ENCODE data around the gene NEUROG1. TPM values are rescaled to one million over a fixed set of nuclear protein-coding genes. Genes with fewer than 3 reads are reported as not detected.

Gene NEUROG1
- total and polyA plus RNA-seq, 5 donors from 2014 or later: not detected

DNA sequence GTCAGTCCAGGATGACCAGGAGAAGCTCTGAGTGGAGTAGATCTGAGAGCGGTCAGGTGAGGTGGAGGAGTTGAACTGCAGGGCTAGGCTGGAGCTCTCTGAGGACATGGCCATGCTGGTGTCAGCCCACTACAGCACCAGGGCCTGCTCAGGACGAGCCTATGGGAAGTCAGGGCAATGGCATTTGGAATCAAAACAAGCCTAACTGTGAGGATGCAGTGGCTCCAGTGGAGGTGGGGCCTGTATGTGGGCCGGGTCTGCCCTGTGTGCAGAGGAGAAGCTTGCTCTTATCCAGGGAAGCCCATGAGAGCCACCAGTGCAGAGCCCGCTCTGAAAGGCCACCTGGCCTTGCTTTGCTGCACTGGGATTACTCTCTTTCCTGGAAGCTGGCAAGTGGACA, 31.9 kb upstream of the NEUROG1 start:
- H3K36me3 Mint-ChIP-seq: no peaks in the 10 kb centered on the region
- H3K36me3 ChIP-seq (ENCODE audit: control insufficient read depth, insufficient read depth, low read length): no peaks in the 10 kb centered on the region
- H3K27ac Mint-ChIP-seq: no peak overlapping the region
- ATAC-seq (ENCODE audit: low read depth in 2 of 2): no peak
- peaks cover 3% of the 10 kb centered on the region for H3K4me1 ChIP-seq (ENCODE audit: control insufficient read depth, insufficient read depth, low read length, poor library complexity, severe bottlenecking)
- H3K9me3 Mint-ChIP-seq: peaks cover 0 to 3% (median 0%) of the 10 kb centered on the region in 7 donors
- H3K27me3 ChIP-seq (ENCODE audit: control insufficient read depth, insufficient read depth, low read length): no peaks in the 10 kb centered on the region
- H3K27me3 Mint-ChIP-seq: peaks cover 4% of the 10 kb centered on the region
- H3K4me3 Mint-ChIP-seq: no peak overlapping the region
- no peak overlapping the region for H3K4me3 ChIP-seq (ENCODE audit: low read depth, low read length)
- H3K9me3 ChIP-seq (ENCODE audit: control insufficient read depth in 2 of 2, low read length in 2 of 2): no peaks in the 10 kb centered on the region
- peaks cover 0 to 2% (median 0%) of the 10 kb centered on the region in 4 donors for H3K4me1 Mint-ChIP-seq
- DNase-seq: no peak
- no peak overlapping the region for H3K27ac ChIP-seq (ENCODE audit: insufficient read depth, low read length, poor library complexity, severe bottlenecking)

DNA sequence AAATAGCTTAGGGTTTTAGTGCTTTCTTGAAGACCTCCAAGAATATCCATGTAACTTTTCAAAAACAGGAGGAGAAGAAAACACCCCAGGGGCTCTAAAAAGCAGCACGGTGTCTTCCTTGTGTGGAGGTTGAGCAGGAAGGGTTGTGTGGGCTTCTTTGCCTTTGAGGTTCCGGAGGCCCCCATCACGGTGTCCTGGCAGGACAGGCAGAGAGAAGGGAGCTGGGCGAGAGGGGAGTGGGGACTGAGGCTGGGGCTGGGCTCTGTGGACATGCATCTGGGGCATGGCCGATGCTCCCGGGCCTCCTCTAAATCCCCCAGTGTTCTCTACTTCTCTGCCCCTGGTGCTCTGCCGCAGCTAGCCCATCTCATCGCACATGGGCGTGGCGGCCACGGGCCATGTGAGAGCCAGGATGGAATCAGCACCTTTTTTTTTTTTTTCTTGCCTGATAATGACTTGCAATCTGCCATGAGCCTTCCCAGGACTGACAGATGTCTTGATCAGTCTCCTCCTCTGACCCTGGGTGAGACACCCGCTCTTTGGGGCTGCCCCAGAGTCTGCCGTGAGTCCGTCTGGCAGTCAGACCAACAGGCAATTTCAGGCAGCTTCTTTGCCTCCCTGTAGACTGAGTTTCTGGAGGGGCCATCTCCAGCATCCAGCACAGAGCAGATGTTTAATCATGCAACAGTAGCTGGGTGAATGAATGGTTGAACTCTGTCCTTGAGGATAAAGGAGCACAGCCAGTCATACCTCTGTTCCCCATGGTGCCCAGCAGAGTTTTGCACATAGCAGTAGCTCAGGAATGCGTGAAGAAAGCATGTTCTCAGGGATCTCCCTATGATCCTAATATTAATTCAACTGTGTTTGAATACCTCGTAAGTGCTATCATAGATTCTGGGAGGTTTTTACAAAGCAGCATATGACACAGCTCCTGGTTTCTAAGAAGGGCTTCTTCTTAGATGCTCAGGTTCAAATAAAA, 30.9 kb upstream of the NEUROG1 start:
- H3K36me3 Mint-ChIP-seq: no peaks in the 10 kb centered on the region
- peaks cover 0 to 2% (median 0%) of the 10 kb centered on the region in 4 donors for H3K4me1 Mint-ChIP-seq
- no peak overlapping the region for H3K27ac ChIP-seq (ENCODE audit: insufficient read depth, low read length, poor library complexity, severe bottlenecking)
- H3K4me3 Mint-ChIP-seq: no peak overlapping the region
- peaks cover 3% of the 10 kb centered on the region for H3K4me1 ChIP-seq (ENCODE audit: control insufficient read depth, insufficient read depth, low read length, poor library complexity, severe bottlenecking)
- peaks cover 0 to 3% (median 0%) of the 10 kb centered on the region in 7 donors for H3K9me3 Mint-ChIP-seq
- no peaks in the 10 kb centered on the region for H3K9me3 ChIP-seq (ENCODE audit: control insufficient read depth in 2 of 2, low read length in 2 of 2)
- H3K27me3 ChIP-seq (ENCODE audit: control insufficient read depth, insufficient read depth, low read length): peaks cover 2% of the 10 kb centered on the region
- no peak overlapping the region for H3K4me3 ChIP-seq (ENCODE audit: low read depth, low read length)
- H3K27ac Mint-ChIP-seq: no peak overlapping the region
- peaks cover 4% of the 10 kb centered on the region for H3K27me3 Mint-ChIP-seq
- DNase-seq: no peak
- H3K36me3 ChIP-seq (ENCODE audit: control insufficient read depth, insufficient read depth, low read length): no peaks in the 10 kb centered on the region
- no peak for ATAC-seq (ENCODE audit: low read depth in 2 of 2)

DNA sequence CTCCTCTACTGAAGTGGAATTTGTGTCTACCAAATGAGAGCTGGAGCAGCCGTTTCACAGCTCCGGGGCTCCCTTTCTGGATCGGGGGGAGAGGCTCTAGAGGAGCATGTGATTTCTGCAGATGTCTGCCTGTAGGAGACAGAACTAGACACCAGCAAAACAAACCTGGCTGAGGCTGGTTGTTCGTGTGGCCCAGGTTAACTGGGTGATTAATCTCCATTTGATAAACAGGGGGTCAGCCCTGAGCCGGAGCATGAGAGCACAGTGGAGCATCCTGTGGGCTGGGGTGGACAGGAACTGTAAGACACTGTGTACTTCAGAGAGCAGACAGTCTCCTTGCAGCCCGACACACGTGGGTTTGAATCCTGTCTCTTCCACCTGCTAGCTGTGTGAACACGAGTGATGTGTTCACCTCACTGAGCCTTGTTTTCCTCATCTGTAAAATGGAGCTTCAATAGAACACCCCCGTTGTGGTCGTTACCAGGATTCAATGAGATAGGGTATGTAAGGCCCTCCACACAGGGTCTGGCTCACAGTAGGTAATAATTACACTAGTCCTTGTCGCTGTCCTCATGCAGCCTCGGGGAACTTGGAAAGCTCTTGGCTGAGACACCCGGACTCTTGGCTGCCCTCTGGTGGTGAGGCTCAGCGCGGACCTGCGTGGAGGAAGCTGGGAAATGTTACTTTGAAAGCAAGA, 30.1 kb upstream of the NEUROG1 start:
- Histone ChIP-seq H3K36me3 (ENCODE audit: control insufficient read depth, insufficient read depth, low read length) (no peaks in the 10 kb centered on the region), H3K9me3 (ENCODE audit: control insufficient read depth in 2 of 2, low read length in 2 of 2) (no peaks in the 10 kb centered on the region), H3K27ac (ENCODE audit: insufficient read depth, low read length, poor library complexity, severe bottlenecking) (no peak overlapping the region), H3K4me1 (ENCODE audit: control insufficient read depth, insufficient read depth, low read length, poor library complexity, severe bottlenecking) (peaks cover 3% of the 10 kb centered on the region), H3K4me3 (ENCODE audit: low read depth, low read length) (no peak overlapping the region), H3K27me3 (ENCODE audit: control insufficient read depth, insufficient read depth, low read length) (peaks cover 2% of the 10 kb centered on the region)
- peak; percentile 9 to 54 (median 14) for DNase-seq
- Mint-ChIP-seq H3K27ac (no peak overlapping the region), H3K27me3 (peaks cover 5% of the 10 kb centered on the region), H3K4me1 (peaks cover 0 to 3% (median under 1%) of the 10 kb centered on the region in 4 donors), H3K36me3 (no peaks in the 10 kb centered on the region), H3K9me3 (peaks cover 0 to 3% (median 0%) of the 10 kb centered on the region in 7 donors), H3K4me3 (no peak overlapping the region)
- peak in 1 of 2 donors; percentile 43 for ATAC-seq (ENCODE audit: low read depth in 2 of 2)

- Histone ChIP-seq H3K36me3 (ENCODE audit: control insufficient read depth, insufficient read depth, low read length) (no peaks in the 10 kb centered on the region), H3K4me3 (ENCODE audit: low read depth, low read length) (no peak overlapping the region), H3K4me1 (ENCODE audit: control insufficient read depth, insufficient read depth, low read length, poor library complexity, severe bottlenecking) (peaks cover 3% of the 10 kb centered on the region), H3K27ac (ENCODE audit: insufficient read depth, low read length, poor library complexity, severe bottlenecking) (no peak overlapping the region), H3K27me3 (ENCODE audit: control insufficient read depth, insufficient read depth, low read length) (peaks cover 2% of the 10 kb centered on the region), H3K9me3 (ENCODE audit: control insufficient read depth in 2 of 2, low read length in 2 of 2) (no peaks in the 10 kb centered on the region)
- Mint-ChIP-seq H3K4me1 (peaks cover 0 to 7% (median 2%) of the 10 kb centered on the region in 4 donors), H3K27me3 (peaks cover 10% of the 10 kb centered on the region), H3K4me3 (no peak overlapping the region), H3K36me3 (no peaks in the 10 kb centered on the region), H3K27ac (no peak overlapping the region), H3K9me3 (peaks cover 0 to 3% (median 0%) of the 10 kb centered on the region in 7 donors)
- ATAC-seq (ENCODE audit: low read depth in 2 of 2) (no peak), DNase-seq (no peak)
Measured at GRCh38 chr5:135565266-135565665, 29.5 kb upstream of the NEUROG1 start.

DNA sequence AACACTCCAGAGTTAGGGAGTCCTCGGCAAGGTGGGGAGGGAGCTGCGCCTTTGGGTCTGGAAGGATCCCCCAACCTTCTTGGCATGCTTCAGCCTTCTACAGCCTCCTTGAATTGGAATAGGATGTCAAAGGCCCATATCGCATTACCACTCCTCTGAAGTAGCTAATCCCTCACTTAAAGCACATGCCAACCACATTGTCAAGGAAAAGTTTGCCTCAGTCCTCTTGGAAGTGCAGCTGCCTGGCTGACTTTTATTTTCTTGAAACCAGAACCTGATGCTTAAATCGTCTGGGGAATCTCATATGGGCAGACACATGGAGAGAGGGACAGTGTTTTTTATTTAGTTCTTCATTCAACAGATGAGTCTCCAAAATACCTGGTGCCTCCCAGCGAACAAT, 28.6 kb upstream of the NEUROG1 start:
- ATAC-seq (ENCODE audit: low read depth in 2 of 2) (no peak), DNase-seq (no peak)
- Mint-ChIP-seq H3K27me3 (peaks cover 10% of the 10 kb centered on the region), H3K4me1 (peaks cover 0 to 7% (median 2%) of the 10 kb centered on the region in 4 donors), H3K4me3 (no peak overlapping the region), H3K27ac (no peak overlapping the region), H3K9me3 (peaks cover 0 to 3% (median 0%) of the 10 kb centered on the region in 7 donors), H3K36me3 (no peaks in the 10 kb centered on the region)
- peaks cover 5% of the 10 kb centered on the region for H3K27me3 ChIP-seq (ENCODE audit: control insufficient read depth, insufficient read depth, low read length)
- no peaks in the 10 kb centered on the region for H3K36me3 ChIP-seq (ENCODE audit: control insufficient read depth, insufficient read depth, low read length)
- no peaks in the 10 kb centered on the region for H3K9me3 ChIP-seq (ENCODE audit: control insufficient read depth in 2 of 2, low read length in 2 of 2)
- H3K27ac ChIP-seq (ENCODE audit: insufficient read depth, low read length, poor library complexity, severe bottlenecking): no peak overlapping the region
- peaks cover 3% of the 10 kb centered on the region for H3K4me1 ChIP-seq (ENCODE audit: control insufficient read depth, insufficient read depth, low read length, poor library complexity, severe bottlenecking)
- H3K4me3 ChIP-seq (ENCODE audit: low read depth, low read length): no peak overlapping the region

GRCh38 chr5:135561266-135561665, 25.5 kb upstream of the NEUROG1 start:
- H3K27me3 Mint-ChIP-seq: peaks cover 7% of the 10 kb centered on the region

DNA sequence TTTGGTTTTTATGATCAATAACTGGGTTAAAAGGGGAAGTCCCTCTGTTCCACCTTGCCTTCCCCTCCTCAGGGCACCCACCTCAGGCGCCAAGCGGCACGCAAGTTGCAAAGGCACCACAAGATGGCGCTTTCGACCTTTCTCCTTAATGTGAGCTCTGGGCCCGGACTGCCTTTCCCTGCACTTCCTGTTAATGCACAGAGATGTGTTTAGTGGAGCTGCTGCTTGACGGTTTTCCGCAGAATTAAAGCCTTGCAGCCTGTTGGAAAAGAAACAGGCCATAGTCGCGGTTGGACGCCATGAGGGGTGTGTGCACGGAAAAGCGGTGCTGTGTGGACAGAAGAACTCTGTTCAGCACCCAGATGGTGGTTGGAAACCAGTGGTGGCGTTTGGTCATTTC, 25.1 kb upstream of the NEUROG1 start:
- Histone ChIP-seq H3K4me1 (ENCODE audit: control insufficient read depth, insufficient read depth, low read length, poor library complexity, severe bottlenecking) (no peaks in the 10 kb centered on the region), H3K9me3 (ENCODE audit: control insufficient read depth in 2 of 2, low read length in 2 of 2) (no peaks in the 10 kb centered on the region), H3K36me3 (ENCODE audit: control insufficient read depth, insufficient read depth, low read length) (no peaks in the 10 kb centered on the region), H3K4me3 (ENCODE audit: low read depth, low read length) (no peak overlapping the region), H3K27ac (ENCODE audit: insufficient read depth, low read length, poor library complexity, severe bottlenecking) (no peak overlapping the region), H3K27me3 (ENCODE audit: control insufficient read depth, insufficient read depth, low read length) (peaks cover 5% of the 10 kb centered on the region)
- Mint-ChIP-seq H3K4me3 (no peak overlapping the region), H3K4me1 (peaks cover 0 to 5% (median 2%) of the 10 kb centered on the region in 4 donors), H3K27me3 (peaks cover 11% of the 10 kb centered on the region), H3K36me3 (no peaks in the 10 kb centered on the region), H3K9me3 (no peaks in the 10 kb centered on the region), H3K27ac (no peak overlapping the region)
- DNase-seq (peak in 2 of 3 donors; percentile 25 to 73), ATAC-seq (ENCODE audit: low read depth in 2 of 2) (no peak)

More at GRCh38 chr5:135561266-135561665, 25.5 kb upstream of the NEUROG1 start:
- Histone ChIP-seq H3K27me3 (ENCODE audit: control insufficient read depth, insufficient read depth, low read length) (peaks cover 5% of the 10 kb centered on the region), H3K4me3 (ENCODE audit: low read depth, low read length) (no peak overlapping the region), H3K9me3 (ENCODE audit: control insufficient read depth in 2 of 2, low read length in 2 of 2) (no peaks in the 10 kb centered on the region), H3K36me3 (ENCODE audit: control insufficient read depth, insufficient read depth, low read length) (no peaks in the 10 kb centered on the region), H3K27ac (ENCODE audit: insufficient read depth, low read length, poor library complexity, severe bottlenecking) (no peak overlapping the region), H3K4me1 (ENCODE audit: control insufficient read depth, insufficient read depth, low read length, poor library complexity, severe bottlenecking) (peaks cover under 1% of the 10 kb centered on the region)
- Mint-ChIP-seq H3K4me3 (no peak overlapping the region), H3K4me1 (peaks cover 0 to 6% (median 2%) of the 10 kb centered on the region in 4 donors), H3K27ac (no peak overlapping the region), H3K36me3 (no peaks in the 10 kb centered on the region), H3K9me3 (no peaks in the 10 kb centered on the region)
- ATAC-seq (ENCODE audit: low read depth in 2 of 2): no peak
- no peak for DNase-seq

Data from CD4-positive, CD25-positive, alpha-beta regulatory T cell (primary cell).